H1 (cell line): ENCODE results near the gene PSD. TPM values are rescaled to one million over a fixed set of nuclear protein-coding genes. Genes with fewer than 3 reads are reported as not detected.

Source experiments
- CHD2 ChIP-seq: IDR thresholded peaks from 2 replicates; pipeline ENCODE4 v1.6.1; 2012; ENCODE audit warnings: low read length, improper control_type of control experiment
- CREB1 ChIP-seq: IDR thresholded peaks from 2 replicates; pipeline ENCODE4 v1.6.1; 2012; ENCODE audit warnings: inconsistent platforms
- EP300 ChIP-seq, 2 experiments: IDR thresholded peaks; 1 replicate in 1 of 2; 2 replicates in 1 of 2; pipeline ENCODE4 v1.6.1; 2011 to 2012; ENCODE audit warnings: low read depth in 2 of 2, low read length in 2 of 2, mild to moderate bottlenecking in 2 of 2, borderline replicate concordance in 1 of 2, inconsistent platforms in 1 of 2, moderate library complexity in 1 of 2
- KDM4A ChIP-seq: IDR thresholded peaks from one replicate; pipeline ENCODE4 v1.7.1; 2012; ENCODE audit warnings: low read depth, mild to moderate bottlenecking, moderate library complexity, low read length, inconsistent platforms; ENCODE audit not compliant: severe bottlenecking
- PHF8 ChIP-seq: fragments of 200-600 bp; sonication (generic); conservative IDR thresholded peaks from 2 replicates; pipeline ENCODE4 v1.7.1; 2012; ENCODE audit warnings: low read depth, mild to moderate bottlenecking, inconsistent platforms, low read length, moderate library complexity
- POLR2AphosphoS5 ChIP-seq: IDR thresholded peaks from 2 replicates; pipeline ENCODE4 v1.6.1; 2011; ENCODE audit warnings: low read depth, low read length
- RBBP5 ChIP-seq: IDR thresholded peaks from 2 replicates; pipeline ENCODE4 v1.7.1; 2012; ENCODE audit warnings: low read depth, mild to moderate bottlenecking, inconsistent platforms, low read length, moderate library complexity, borderline replicate concordance
- SIN3A ChIP-seq, 2 experiments: IDR thresholded peaks in 1 of 2; conservative IDR thresholded peaks in 1 of 2; 2 replicates each; pipeline ENCODE4 v1.6.1; 2011 to 2012; ENCODE audit warnings: low read length in 2 of 2, improper control_type of control experiment in 1 of 2, low read depth in 1 of 2, mild to moderate bottlenecking in 1 of 2
- SUZ12 ChIP-seq: fragments of 200-600 bp; sonication (generic); IDR thresholded peaks from 2 replicates; pipeline ENCODE4 v1.6.1; 2012; ENCODE audit warnings: mild to moderate bottlenecking, inconsistent platforms, low read length, moderate library complexity, mixed read lengths
- YY1 ChIP-seq: IDR thresholded peaks from 2 replicates; pipeline ENCODE4 v1.6.1; 2011; ENCODE audit warnings: low read depth, mild to moderate bottlenecking, low read length
- polyA plus RNA-seq, 7 experiments: library from polyadenylated mRNA; depleted of rRNA in 3 of 7; stranded (reverse) in 5 of 7; unstranded in 2 of 7; fragments of >200 nt in 5 of 7; fragments of 200-250 nt in 2 of 7; gene quantifications; 1 replicate in 5 of 7; 2 replicates in 1 of 7; 4 replicates in 1 of 7; pipeline versions ENCODE4 v1.2.1 to v1.2.3, GENCODE V29; 2011 to 2013; ENCODE audit warnings: missing spikeins in 2 of 7, mixed read lengths in 2 of 7
- total RNA-seq: library from RNA; stranded (reverse); fragmentation: NEBNext Ultra II Directional; extraction: Animal tissue kit (Norgen Biotek cat#: 25700); gene quantifications from 2 replicates; pipeline ENCODE4 v1.2.1, GENCODE V29; 2021

Gene PSD
- total and polyA plus RNA-seq, 2 of the 8 experiments (the other 6 are each of a cell fraction or from before 2014, with no cell fraction given): 5.4 to 6.0 TPM

- peak; percentile 85 for TF ChIP-seq RBBP5
- TF ChIP-seq PHF8: peak; percentile 2; the same call in 1 of the 2 replicates
- no peak for TF ChIP-seq POLR2AphosphoS5
- TF ChIP-seq CHD2: no peak
- peak; percentile 62 for TF ChIP-seq KDM4A
- TF ChIP-seq CREB1: peak; percentile 45; the same call in 1 of the 2 replicates
- TF ChIP-seq EP300 (IDR thresholded peaks at IDR 0.05; ENCODE audit: borderline replicate concordance in 1 of 2, low read depth in 2 of 2, low read length in 2 of 2): no peak
- peak in 1 of 2 experiments; percentile 66; a peak in 1 of 4 replicates for TF ChIP-seq SIN3A (conservative IDR thresholded peaks at IDR 0.05 in 1 of 2, IDR thresholded peaks at IDR 0.05 in 1 of 2; ENCODE audit: low read depth in 1 of 2, low read length in 2 of 2)
- peak; percentile 46; the same call in 1 of the 2 replicates for TF ChIP-seq SUZ12
- 0 out of 2 replicates have a peak, but pooled peaks have one; percentile 32 for TF ChIP-seq YY1
These were observed 32.0 kb upstream of the PSD start (continued) for GRCh38 chr10:102450374-102451104.
